ENCODE measurements around the gene FBXO38.
"Not testable (repeated sequence)": the region's sequence is repeated elsewhere in the genome, so short reads cannot be mapped to it uniquely, and the experiment has no call there.

Gene FBXO38

DNA sequence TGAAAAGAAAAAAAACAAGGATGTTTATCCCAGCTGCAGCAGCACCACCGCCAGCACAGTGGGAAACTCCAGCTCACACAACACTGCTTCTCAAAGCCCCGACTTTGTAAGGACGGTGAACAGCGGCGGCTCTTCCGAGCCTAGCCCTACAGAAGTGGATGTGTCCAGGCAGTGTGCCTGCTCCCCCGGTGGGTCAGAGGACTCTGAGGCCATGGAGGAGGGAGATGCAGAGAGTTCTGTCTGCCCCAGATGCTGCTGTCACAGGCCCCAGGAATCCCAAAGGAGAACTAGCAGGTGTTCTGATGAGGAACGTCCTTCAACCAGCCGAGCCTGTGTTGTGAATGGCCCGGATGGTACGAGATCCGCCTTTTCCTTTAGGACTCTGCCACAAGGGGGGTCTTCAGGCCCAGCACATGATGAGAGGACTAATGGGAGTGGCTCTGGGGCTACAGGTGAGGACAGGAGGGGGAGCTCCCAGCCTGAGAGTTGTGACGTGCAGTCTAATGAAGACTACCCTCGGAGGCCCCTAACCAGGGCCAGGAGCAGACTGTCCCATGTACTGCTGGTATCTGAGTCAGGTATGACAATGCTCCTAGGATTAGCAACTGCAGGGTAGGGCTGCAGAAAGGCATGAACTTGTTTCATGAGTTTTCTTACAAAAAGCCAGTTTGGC, 43.7 kb downstream of the FBXO38 start:
- FAIRE-seq, result no peak
- no peak for DNase-seq (ENCODE audit: low spot score)

DNA sequence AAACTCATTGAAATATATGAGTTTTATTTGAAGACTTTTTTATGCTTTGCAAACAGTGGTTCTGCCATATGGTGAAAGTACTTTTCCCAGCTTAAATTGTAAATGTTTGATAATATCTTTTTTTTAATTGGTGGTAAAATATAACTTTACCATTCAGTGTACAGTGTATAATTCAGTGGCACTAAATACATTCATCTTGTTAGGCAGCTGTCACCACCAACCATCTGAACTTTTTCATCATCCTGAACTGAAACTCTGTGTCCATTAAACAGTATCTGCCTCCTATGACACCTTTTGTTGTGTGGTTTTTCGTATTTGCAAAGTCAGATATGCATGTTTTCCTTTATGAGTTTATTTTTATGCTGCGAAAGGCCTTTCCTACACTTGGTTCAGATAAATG, 45.1 kb downstream of the FBXO38 start:
- no peak for DNase-seq (ENCODE audit: low spot score)
- no peak for FAIRE-seq

- DNase-seq (ENCODE audit: low spot score) (no peak), FAIRE-seq (no peak)
These were observed 50.1 kb downstream of the FBXO38 start for GRCh38 chr5:148433826-148434225.

DNA sequence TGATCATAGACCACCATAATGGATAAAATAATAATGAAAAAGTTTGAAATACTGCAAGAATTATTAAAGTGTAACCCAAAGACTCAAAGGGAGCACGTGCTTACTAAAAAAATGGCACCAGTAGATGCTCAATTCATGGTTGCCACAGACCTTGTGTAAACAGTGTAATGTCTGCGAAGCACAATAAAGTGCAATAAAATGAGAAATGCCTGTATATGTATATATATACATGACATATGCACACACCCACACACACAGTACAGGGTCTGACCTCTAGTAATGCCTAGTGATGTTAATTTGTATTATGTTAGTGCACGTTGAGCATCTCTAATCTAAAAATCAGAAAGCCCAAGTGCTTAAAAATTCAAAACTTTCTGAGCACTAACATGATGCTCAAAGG, 52.3 kb downstream of the FBXO38 start:
- no peak for FAIRE-seq
- no peak for DNase-seq (ENCODE audit: low spot score)

DNA sequence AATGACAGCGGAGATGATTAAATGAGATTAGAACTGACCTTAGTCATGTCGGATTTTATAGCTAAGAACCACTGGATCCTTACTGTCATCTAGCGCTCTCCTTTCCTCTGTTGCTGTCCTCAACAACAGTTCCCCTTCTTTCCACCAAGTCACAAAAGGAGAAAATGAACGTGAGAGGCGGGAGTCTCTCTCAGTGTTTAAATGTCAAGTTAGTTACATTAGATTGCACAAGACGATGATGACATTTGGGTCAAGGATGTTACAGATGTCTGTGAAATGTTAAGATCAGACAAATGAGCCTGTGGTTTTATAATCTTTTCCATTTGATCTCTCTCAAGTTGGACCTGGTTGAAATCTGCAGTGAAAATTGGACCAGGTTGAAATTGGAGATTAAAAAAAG, 53.5 kb downstream of the FBXO38 start:
- DNase-seq (ENCODE audit: low spot score) (no peak), FAIRE-seq (no peak)

- FAIRE-seq, result no peak
These were observed 55.2 kb downstream of the FBXO38 start for GRCh38 chr5:148438933-148439332.

DNA sequence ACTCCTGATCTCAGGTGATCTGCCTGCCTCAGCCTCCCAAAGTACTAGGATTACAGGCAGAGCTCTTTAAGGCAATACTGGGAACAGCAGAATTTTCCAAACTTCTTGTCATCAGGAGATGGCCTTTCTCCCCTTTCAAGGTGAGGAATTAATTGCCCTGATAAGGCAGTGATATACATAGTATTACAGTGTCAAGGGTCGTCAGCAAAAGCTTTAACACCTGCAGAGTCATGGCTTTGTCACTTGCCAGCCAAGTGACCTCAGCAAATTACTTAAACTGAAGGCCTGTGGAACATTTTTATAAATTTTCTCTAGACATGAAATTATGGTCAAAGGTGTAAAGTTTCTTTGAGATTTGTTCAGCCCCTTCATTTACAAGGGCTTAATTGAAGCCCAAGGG, 59.5 kb downstream of the FBXO38 start:
- no peak for DNase-seq (ENCODE audit: low spot score)
- no peak for FAIRE-seq

More at GRCh38 chr5:148438933-148439332, 55.2 kb downstream of the FBXO38 start:
- no peak for DNase-seq (ENCODE audit: low spot score)

- DNase-seq (ENCODE audit: low spot score) (peak; percentile 37), FAIRE-seq (peak; percentile 80)
These were observed 60.2 kb downstream of the FBXO38 start for GRCh38 chr5:148443998-148444397.

- no peak for DNase-seq (ENCODE audit: low spot score)
- no peak for FAIRE-seq
These were observed 61.8 kb downstream of the FBXO38 start for GRCh38 chr5:148445578-148445977.

DNA sequence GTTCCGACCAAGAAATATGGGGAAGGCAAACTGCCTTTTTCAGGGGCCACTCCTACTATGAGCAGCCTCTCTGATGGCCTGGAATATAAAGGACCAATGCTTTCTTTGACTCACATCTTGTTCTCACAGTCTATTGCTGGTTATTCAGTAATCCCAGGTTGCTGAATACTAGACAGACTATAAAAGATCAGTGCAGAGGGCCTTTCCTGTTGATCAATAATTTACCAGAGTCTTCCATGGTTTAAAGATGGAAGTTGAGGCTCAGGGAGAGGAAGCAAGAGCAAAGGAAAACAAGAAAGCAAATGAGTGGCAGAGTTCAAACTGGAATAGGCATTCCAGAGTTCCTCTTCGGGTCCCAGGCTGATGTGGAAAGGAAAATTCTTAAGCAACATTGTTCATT, 62.9 kb downstream of the FBXO38 start:
- FAIRE-seq (no peak), DNase-seq (ENCODE audit: low spot score) (no peak)

DNA sequence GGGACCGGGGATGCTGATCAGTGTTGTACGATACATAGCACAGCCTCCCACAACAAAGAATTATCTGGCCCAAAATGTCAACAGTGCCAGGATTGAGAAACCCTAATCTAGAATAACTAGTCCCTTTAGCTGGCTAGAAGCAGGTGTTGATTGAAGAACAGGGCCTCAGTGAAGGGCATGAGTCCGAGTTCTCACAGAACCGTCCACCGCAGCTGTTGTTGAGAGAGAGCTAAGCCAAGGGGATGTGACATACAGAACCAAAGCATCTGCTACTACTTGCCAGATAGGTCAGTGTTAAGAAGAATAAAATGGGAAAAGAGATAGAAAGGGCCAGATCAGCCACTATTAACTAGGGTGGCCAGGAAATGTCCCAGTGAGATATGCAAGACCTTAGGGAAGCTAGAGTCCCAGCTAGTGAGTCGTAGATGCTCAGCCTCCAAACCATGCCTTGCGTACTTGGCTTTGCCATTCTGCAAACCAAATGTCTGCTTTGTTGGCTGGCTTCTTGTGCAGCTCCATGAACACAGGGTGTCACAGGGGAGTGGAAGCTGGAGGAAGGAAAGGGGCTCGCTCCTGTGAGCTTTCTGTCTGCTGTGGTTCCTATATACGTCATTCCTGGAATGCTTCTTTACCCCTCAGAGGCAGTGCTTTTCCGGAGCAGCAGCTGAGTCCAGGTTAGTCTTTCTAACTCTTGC, 68.9 kb downstream of the FBXO38 start:
- FAIRE-seq (no peak), DNase-seq (ENCODE audit: low spot score) (no peak)

- DNase-seq (ENCODE audit: low spot score), result no peak
- FAIRE-seq, result no peak
These were observed 70.8 kb downstream of the FBXO38 start for GRCh38 chr5:148454576-148454975.

- no peak for FAIRE-seq
- DNase-seq (ENCODE audit: low spot score), result no peak
These were observed 71.4 kb downstream of the FBXO38 start for GRCh38 chr5:148455185-148455584.

DNA sequence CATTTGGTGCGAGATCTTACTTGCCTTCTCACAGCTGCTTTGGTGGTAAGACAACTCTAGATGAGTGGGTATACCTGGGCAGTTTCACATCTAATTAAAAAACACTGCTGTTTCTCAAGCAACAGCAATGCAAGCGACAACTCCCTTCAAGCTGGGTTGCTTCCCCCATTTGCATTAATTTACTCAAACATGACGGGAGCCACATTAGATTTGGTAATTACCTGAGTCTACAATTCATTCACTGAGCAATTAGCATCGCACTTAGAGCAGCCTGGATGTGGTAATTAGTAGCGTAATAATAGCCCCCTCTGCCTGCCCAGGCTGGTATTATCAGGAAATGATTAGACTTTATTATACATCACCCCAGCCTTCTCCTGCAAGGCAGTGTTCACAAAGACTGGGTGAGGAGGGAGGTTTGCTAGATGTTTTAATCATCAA, 73.4 kb downstream of the FBXO38 start:
- FAIRE-seq (no peak), DNase-seq (ENCODE audit: low spot score) (no peak)

- DNase-seq (ENCODE audit: low spot score) (no peak), FAIRE-seq (no peak)
These were observed 74.5 kb downstream of the FBXO38 start for GRCh38 chr5:148458036-148458888.

GRCh38 chr5:148459669-148460068, 75.9 kb downstream of the FBXO38 start:
- FAIRE-seq (no peak), DNase-seq (ENCODE audit: low spot score) (no peak)

- no peak for DNase-seq (ENCODE audit: low spot score)
These were observed 81.8 kb downstream of the FBXO38 start for GRCh38 chr5:148465381-148466235.

DNA sequence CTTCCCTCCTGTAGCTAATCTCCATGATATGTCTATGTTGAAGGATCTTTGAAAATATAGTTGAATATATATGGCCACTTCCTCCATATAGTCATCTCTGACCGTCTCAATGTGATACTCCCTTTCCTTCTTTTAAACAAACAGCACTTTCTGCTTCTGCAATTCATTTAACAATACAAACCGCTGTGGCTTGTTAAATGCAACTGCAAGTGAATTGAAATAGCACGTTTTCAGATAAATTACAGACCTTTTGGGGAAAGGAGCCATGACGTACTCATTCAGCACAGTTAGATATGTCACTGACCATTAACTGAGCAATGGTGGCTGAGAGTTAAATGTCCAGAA, 82.5 kb downstream of the FBXO38 start:
- no peak for DNase-seq (ENCODE audit: low spot score)
- FAIRE-seq, result no peak

More at GRCh38 chr5:148465381-148466235, 81.8 kb downstream of the FBXO38 start:
- FAIRE-seq, result no peak

DNA sequence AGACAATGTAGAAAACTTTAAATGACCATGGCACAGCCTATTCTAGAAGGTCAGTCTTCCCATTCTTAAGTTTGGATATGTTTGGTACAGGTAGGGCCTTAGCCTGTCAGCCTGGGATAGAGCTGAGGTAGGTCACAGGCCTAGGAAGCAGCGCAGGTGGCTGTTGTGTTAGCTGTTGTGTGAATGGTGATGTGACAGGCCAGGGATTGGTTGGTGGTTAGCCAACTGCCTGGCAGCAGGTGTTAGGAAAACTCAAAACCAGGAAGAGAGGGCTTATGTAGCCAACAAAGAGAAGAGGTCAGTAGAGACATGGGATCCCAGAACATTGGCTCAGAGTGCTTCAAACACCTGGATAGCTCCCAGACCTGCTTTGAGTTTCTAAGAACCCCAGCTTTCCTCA, 84.2 kb downstream of the FBXO38 start:
- FAIRE-seq (no peak), DNase-seq (ENCODE audit: low spot score) (no peak)

GRCh38 chr5:148468746-148469145, 85.0 kb downstream of the FBXO38 start:
- DNase-seq (ENCODE audit: low spot score); FAIRE-seq: not testable (repeated sequence)

DNA sequence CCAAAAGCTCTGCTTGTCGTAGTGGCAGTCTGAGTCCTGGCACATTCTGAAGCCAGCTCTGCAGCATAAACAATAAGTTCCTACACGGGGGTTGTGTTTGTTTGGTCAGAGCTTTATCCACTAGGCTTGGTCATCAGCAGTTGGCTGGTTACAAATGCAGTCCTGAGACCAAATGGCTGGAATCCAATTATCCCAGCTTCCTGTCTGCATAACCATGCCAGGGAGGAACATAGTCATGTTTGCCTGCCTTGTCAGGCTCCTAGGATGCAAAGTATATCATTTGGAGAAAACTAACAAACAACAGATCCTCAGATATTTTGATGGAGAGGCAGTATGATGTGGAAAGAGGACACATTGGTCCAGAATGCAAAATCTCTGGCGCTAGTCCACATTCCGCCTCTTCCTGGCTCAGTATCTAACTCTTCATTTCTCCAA, 85.8 kb downstream of the FBXO38 start:
- FAIRE-seq, result no peak
- DNase-seq (ENCODE audit: low spot score), result no peak

Measured in RCC 7860 (cell line).